T1000 (cell line): ENCODE data around the gene ADAMTS10.
"Not testable (repeated sequence)": the region's sequence is repeated elsewhere in the genome, so short reads cannot be mapped to it uniquely, and the experiment has no call there.

Experiments
- DNase-seq: peaks from one replicate; lab custom pipeline; 2025; ENCODE audit warnings: mixed read lengths; lab: John Stamatoyannopoulos, UW

Gene ADAMTS10

GRCh38 chr19:8558325-8558724, 52.2 kb downstream of the ADAMTS10 start:
- no peak for DNase-seq

- DNase-seq, result no peak
Measured at GRCh38 chr19:8557642-8558238, 52.8 kb downstream of the ADAMTS10 start.

- DNase-seq, result not testable (repeated sequence)
Measured at GRCh38 chr19:8553729-8554128, 56.8 kb downstream of the ADAMTS10 start.

- no peak for DNase-seq
Measured at GRCh38 chr19:8552810-8553209, 57.7 kb downstream of the ADAMTS10 start.

- no peak for DNase-seq
Measured at GRCh38 chr19:8550070-8550469, 60.4 kb downstream of the ADAMTS10 start.

- DNase-seq, result no peak
Measured at GRCh38 chr19:8545743-8546142, 64.8 kb downstream of the ADAMTS10 start.

- DNase-seq, result no peak
Measured at GRCh38 chr19:8544168-8544567, 66.3 kb downstream of the ADAMTS10 start.

- DNase-seq, result no peak
Measured at GRCh38 chr19:8539621-8540149, 70.8 kb downstream of the ADAMTS10 start.

- no peak for DNase-seq
Measured at GRCh38 chr19:8537099-8537498, 73.4 kb downstream of the ADAMTS10 start.

- DNase-seq, result no peak
Measured at GRCh38 chr19:8536282-8536681, 74.2 kb downstream of the ADAMTS10 start.

- no peak for DNase-seq
Measured at GRCh38 chr19:8532225-8532624, 78.3 kb downstream of the ADAMTS10 start.

GRCh38 chr19:8531470-8531869, 79.0 kb downstream of the ADAMTS10 start:
- DNase-seq, result no peak
